ENCODE data around the gene TNFRSF12A.

TNFRSF12A gene

DNA sequence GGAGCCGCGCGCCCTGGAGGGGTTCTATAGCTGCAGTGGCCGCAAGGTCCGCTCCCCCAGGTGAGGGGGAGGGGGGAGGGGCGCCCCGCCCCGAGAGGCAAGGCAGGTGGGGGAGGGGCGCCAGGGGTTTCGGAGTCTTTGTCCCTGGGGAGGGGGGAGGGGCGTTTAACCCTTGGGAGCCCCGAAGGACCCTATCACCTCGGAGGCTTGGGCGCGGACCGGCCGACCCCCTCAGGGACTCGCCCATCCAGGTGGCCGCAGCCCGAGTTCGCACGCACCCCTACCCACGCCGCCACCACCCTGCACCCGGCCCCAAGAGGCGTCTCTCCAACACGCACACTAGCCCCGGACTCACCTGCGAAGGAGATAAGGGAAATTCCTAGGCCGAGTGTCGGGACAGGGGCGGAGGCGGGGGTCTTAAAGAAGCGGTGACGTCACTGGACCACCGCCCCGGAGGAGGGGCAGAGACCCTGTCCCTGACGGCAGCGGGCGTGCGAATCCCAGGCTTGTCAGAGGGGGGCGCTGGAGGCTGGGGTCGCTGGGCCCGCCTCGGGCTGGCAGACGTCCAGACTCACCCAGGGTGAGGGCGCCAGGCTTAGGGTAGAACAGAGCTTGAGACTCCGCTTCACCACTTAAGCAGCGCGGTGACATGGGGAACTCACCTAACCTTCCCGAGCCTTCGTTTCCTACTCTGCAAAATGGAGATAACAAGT is 2.2 kb upstream of the TNFRSF12A start, which contains the start of gene CLDN6:
Gene CLDN6 (minus strand): TSS at position 390 of the 713 bp plus-strand sequence. CDS start 2,162 bp downstream, outside the sequence.
- H3K4me3 ChIP-seq (ENCODE audit: low read length, poor library complexity, severe bottlenecking), result no peak within 1 kb of the TSS
- peaks cover 15% of the 10 kb centered on the region for H3K4me1 ChIP-seq (ENCODE audit: insufficient read depth, low read length, poor library complexity, severe bottlenecking)
- TF ChIP-seq EZH2phosphoT487 (IDR thresholded peaks at IDR 0.05; ENCODE audit: borderline replicate concordance), result no peak
- TF ChIP-seq, protein P1, sequence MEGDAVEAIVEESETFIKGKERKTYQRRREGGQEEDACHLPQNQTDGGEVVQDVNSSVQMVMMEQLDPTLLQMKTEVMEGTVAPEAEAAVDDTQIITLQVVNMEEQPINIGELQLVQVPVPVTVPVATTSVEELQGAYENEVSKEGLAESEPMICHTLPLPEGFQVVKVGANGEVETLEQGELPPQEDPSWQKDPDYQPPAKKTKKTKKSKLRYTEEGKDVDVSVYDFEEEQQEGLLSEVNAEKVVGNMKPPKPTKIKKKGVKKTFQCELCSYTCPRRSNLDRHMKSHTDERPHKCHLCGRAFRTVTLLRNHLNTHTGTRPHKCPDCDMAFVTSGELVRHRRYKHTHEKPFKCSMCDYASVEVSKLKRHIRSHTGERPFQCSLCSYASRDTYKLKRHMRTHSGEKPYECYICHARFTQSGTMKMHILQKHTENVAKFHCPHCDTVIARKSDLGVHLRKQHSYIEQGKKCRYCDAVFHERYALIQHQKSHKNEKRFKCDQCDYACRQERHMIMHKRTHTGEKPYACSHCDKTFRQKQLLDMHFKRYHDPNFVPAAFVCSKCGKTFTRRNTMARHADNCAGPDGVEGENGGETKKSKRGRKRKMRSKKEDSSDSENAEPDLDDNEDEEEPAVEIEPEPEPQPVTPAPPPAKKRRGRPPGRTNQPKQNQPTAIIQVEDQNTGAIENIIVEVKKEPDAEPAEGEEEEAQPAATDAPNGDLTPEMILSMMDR (conservative IDR thresholded peaks at IDR 0.05; ENCODE audit: low read length), result peak; percentile 23; the same call in 1 of the 2 replicates
- H2AFZ ChIP-seq (ENCODE audit: low read length), result no peak within 1 kb of the TSS
- H4K20me1 ChIP-seq (ENCODE audit: insufficient read depth, low read length, poor library complexity, severe bottlenecking), result peaks cover 12% of the 10 kb centered on the region
- H3K9ac ChIP-seq (ENCODE audit: low read depth, low read length, poor library complexity, severe bottlenecking), result no peak within 1 kb of the TSS
- no peaks in the 10 kb centered on the region for H3F3A ChIP-seq (ENCODE audit: low read depth)
- H3K9me3 ChIP-seq (ENCODE audit: insufficient read depth, low read depth, low read length), result no peaks in the 10 kb centered on the region
- no peaks in the 10 kb centered on the region for H3K9me2 ChIP-seq (replicated peaks; ENCODE audit: low read depth, low read length)
- peaks cover 25% of the 10 kb centered on the region for H3K79me2 ChIP-seq (ENCODE audit: insufficient read depth, low read length)
- H3K27me3 ChIP-seq (ENCODE audit: insufficient read depth, low read length, poor library complexity, severe bottlenecking), result no peaks in the 10 kb centered on the region
- no peaks in the 10 kb centered on the region for H3K36me3 ChIP-seq (ENCODE audit: insufficient read depth, low read length)
- no peak within 1 kb of the TSS for H3K4me2 ChIP-seq (ENCODE audit: low read depth, low read length, poor library complexity, severe bottlenecking)

DNA sequence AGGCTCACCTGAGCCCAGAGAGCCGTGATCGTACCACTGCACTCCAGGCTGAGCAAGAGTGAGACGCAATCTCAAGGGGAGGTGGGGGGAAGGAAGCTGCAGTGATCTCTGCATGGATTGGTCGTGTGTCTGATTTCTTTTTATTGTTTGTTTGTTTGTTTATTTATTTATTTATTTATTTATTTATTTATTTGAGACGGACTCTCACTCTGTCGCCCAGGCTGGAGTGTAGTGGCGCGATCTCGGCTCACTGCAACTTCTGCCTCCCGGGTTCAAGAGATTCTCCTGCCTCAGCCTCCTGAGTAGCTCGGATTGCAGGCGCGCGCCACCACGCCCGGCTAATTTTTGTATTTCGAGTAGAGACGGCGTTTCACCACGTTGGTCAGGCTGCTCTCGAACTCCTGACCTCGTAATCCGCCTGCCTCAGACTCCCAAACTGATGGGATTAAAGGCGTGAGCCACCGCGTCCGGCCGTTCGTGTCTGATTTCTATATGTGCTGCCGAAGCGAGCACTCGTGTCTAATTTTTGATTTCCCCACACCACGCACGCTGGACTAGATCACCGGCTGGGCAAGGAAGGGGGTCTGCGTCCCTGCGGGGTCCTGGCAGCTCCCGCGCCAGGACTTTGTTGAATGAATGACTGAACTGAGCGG is 448 bp upstream of the TNFRSF12A start:
- no peaks in the 10 kb centered on the region for H3K36me3 ChIP-seq (ENCODE audit: insufficient read depth, low read length)
- no peaks in the 10 kb centered on the region for H3K9me2 ChIP-seq (replicated peaks; ENCODE audit: low read depth, low read length)
- no peak overlapping the region for H3K9ac ChIP-seq (ENCODE audit: low read depth, low read length, poor library complexity, severe bottlenecking)
- H3K27me3 ChIP-seq (ENCODE audit: insufficient read depth, low read length, poor library complexity, severe bottlenecking), result no peaks in the 10 kb centered on the region
- H2AFZ ChIP-seq (ENCODE audit: low read length), result peak overlapping the region; percentile 73; the same call in 1 of the 2 replicates
- peaks cover 30% of the 10 kb centered on the region for H3K79me2 ChIP-seq (ENCODE audit: insufficient read depth, low read length)
- peaks cover 12% of the 10 kb centered on the region for H4K20me1 ChIP-seq (ENCODE audit: insufficient read depth, low read length, poor library complexity, severe bottlenecking)
- peak overlapping the region; percentile 85 for H3K4me2 ChIP-seq (ENCODE audit: low read depth, low read length, poor library complexity, severe bottlenecking)
- no peaks in the 10 kb centered on the region for H3K9me3 ChIP-seq (ENCODE audit: insufficient read depth, low read depth, low read length)
- peaks cover 15% of the 10 kb centered on the region for H3K4me1 ChIP-seq (ENCODE audit: insufficient read depth, low read length, poor library complexity, severe bottlenecking)
- H3F3A ChIP-seq (ENCODE audit: low read depth), result no peaks in the 10 kb centered on the region
- peak overlapping the region; percentile 75 for H3K4me3 ChIP-seq (ENCODE audit: low read length, poor library complexity, severe bottlenecking)
- TF ChIP-seq, protein P1 (conservative IDR thresholded peaks at IDR 0.05; ENCODE audit: low read length), result no peak
- TF ChIP-seq EZH2phosphoT487 (IDR thresholded peaks at IDR 0.05; ENCODE audit: borderline replicate concordance), result no peak

DNA sequence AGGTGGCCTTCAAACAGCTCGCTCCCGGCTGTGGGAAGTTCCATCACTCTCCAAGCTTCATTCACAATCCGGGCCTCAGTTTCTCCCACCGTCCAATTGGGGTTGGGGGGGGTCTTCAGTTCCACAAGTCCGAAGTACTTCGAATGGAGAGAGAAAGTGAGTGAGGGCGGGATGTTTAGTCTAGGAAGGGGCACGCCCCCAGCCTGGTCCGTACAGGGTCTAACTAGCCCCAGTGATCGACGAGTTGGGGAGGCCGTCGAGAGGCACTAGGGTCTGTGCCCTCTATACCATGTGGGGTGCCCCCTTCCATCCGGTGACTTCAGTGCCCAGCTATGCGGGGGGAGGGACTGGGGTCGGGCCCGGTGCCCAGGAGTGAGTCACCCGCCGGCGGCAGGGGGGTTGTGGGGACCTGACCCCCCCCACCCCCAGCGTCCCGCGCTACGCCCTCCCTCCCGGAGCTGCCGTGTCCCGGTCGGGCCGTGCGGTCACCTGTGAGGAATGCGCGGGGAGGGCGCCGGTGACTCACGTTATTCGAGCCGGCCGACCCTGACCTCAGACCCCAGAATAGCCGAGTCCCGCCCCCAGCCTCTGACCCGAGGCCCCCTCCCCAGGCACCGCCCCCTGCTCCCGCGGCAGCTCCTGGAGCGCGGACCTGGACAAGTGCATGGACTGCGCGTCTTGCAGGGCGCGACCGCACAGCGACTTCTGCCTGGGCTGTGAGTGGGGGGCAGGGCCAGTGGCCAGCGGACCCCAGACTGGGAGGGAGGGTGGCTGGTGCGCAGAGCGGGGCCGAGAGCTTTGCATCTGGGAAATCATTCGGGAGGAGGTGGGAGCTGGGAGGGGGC is 658 bp downstream of the TNFRSF12A start:
- H3K9me3 ChIP-seq (ENCODE audit: insufficient read depth, low read depth, low read length), result no peaks in the 10 kb centered on the region

More for the DNA sequence above, 658 bp downstream of the TNFRSF12A start:
- Histone ChIP-seq H2AFZ (ENCODE audit: low read length) (peak overlapping the region; percentile 55; the same call in 1 of the 2 replicates), H4K20me1 (ENCODE audit: insufficient read depth, low read length, poor library complexity, severe bottlenecking) (peaks cover 12% of the 10 kb centered on the region), H3K9me2 (replicated peaks; ENCODE audit: low read depth, low read length) (no peaks in the 10 kb centered on the region), H3F3A (ENCODE audit: low read depth) (no peaks in the 10 kb centered on the region), H3K4me1 (ENCODE audit: insufficient read depth, low read length, poor library complexity, severe bottlenecking) (peaks cover 15% of the 10 kb centered on the region), H3K9ac (ENCODE audit: low read depth, low read length, poor library complexity, severe bottlenecking) (peak overlapping the region; percentile 83), H3K27me3 (ENCODE audit: insufficient read depth, low read length, poor library complexity, severe bottlenecking) (no peaks in the 10 kb centered on the region), H3K79me2 (ENCODE audit: insufficient read depth, low read length) (peaks cover 30% of the 10 kb centered on the region), H3K4me3 (ENCODE audit: low read length, poor library complexity, severe bottlenecking) (peak overlapping the region; percentile 75), H3K36me3 (ENCODE audit: insufficient read depth, low read length) (no peaks in the 10 kb centered on the region), H3K4me2 (ENCODE audit: low read depth, low read length, poor library complexity, severe bottlenecking) (peak overlapping the region; percentile 85)
- TF ChIP-seq, protein P1 (conservative IDR thresholded peaks at IDR 0.05; ENCODE audit: low read length), result no peak
- TF ChIP-seq EZH2phosphoT487 (IDR thresholded peaks at IDR 0.05; ENCODE audit: borderline replicate concordance), result no peak
